A673 (cell line): Measurements from ENCODE around the gene C20orf202.

ENCODE experiments used
- EZH2 ChIP-seq: fragments of 200-600 bp; sonication (generic); IDR thresholded peaks from 2 replicates; pipeline ENCODE4 v1.6.1; 2017; ENCODE audit warnings: borderline replicate concordance, low read depth, mild to moderate bottlenecking, mixed read lengths, antibody characterized with exemption, low read length; ENCODE audit not compliant: poor library complexity, severe bottlenecking
- TF ChIP-seq, protein P1 (sequence below): fragments of 300-800, 200-600 bp; sonication (generic); conservative IDR thresholded peaks from 2 replicates; pipeline ENCODE4 v1.5.1; 2017; ENCODE audit warnings: low read depth, mild to moderate bottlenecking, antibody characterized with exemption, low read length, moderate library complexity, mixed read lengths

DNA sequence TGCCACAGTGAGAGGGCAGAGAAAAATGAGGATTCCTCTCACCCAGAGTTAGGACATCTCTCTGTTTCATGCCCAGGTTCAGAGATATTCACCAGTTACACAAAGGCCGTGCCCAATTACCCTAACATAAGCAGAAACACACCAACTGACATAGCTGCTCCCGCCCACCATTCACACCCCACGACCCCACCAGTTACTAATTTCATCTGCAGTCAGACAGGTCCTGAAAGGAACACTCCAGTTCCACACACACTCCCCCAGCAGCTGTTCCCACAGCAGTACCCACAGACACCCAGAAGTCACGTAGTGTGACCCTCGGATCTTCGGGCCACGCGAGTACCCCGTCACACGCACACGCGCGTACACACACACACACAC is 19.0 kb upstream of the C20orf202 start:
- TF ChIP-seq, protein P1, sequence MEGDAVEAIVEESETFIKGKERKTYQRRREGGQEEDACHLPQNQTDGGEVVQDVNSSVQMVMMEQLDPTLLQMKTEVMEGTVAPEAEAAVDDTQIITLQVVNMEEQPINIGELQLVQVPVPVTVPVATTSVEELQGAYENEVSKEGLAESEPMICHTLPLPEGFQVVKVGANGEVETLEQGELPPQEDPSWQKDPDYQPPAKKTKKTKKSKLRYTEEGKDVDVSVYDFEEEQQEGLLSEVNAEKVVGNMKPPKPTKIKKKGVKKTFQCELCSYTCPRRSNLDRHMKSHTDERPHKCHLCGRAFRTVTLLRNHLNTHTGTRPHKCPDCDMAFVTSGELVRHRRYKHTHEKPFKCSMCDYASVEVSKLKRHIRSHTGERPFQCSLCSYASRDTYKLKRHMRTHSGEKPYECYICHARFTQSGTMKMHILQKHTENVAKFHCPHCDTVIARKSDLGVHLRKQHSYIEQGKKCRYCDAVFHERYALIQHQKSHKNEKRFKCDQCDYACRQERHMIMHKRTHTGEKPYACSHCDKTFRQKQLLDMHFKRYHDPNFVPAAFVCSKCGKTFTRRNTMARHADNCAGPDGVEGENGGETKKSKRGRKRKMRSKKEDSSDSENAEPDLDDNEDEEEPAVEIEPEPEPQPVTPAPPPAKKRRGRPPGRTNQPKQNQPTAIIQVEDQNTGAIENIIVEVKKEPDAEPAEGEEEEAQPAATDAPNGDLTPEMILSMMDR: no peak
- no peak for TF ChIP-seq EZH2
